ENCODE data around the gene ADCK1. TPM values are rescaled to one million over a fixed set of nuclear protein-coding genes. Genes with fewer than 3 reads are reported as not detected.

The ADCK1 gene
- total and polyA plus RNA-seq, 9 of the 15 experiments (the other 6 are each of a cell fraction or from before 2014, with no cell fraction given): 2.8 to 8.9 (median 4.3) TPM

GRCh38 chr14:77799863-77800730 is at the start of gene ADCK1 (continued):
- TF ChIP-seq BCLAF1 (IDR thresholded peaks at IDR 0.05; ENCODE audit: borderline replicate concordance in 1 of 2, control insufficient read depth in 1 of 2, low read depth in 2 of 2, low read length in 1 of 2) (no peak), RBM17 (IDR thresholded peaks at IDR 0.05; ENCODE audit: borderline replicate concordance, low read depth, low read length) (no peak), ZNF316 (IDR thresholded peaks at IDR 0.05) (no peak), STAT6 (CRISPR knock-in tag; IDR thresholded peaks at IDR 0.05) (no peak), SIN3B (IDR thresholded peaks at IDR 0.05; ENCODE audit: low read depth) (peak; percentile 86), ZNF12 (CRISPR knock-in tag; IDR thresholded peaks at IDR 0.05) (peak; percentile 75), CC2D1A (IDR thresholded peaks at IDR 0.05) (no peak), CGGBP1 (CRISPR knock-in tag; IDR thresholded peaks at IDR 0.05) (no peak), BMI1 (IDR thresholded peaks at IDR 0.05; ENCODE audit: low read length) (no peak), ZNF589 (CRISPR knock-in tag; IDR thresholded peaks at IDR 0.05; ENCODE audit: low read depth) (no peak), ZNF609 (CRISPR knock-in tag; IDR thresholded peaks at IDR 0.05; ENCODE audit: borderline replicate concordance) (no peak), DNMT1 (IDR thresholded peaks at IDR 0.05) (no peak), NR3C1 (CRISPR knock-in tag; IDR thresholded peaks at IDR 0.05) (no peak), DACH1 (IDR thresholded peaks at IDR 0.05; ENCODE audit: partially characterized antibody) (peak; percentile 13), DLX4 (CRISPR knock-in tag; IDR thresholded peaks at IDR 0.05) (no peak), SMARCA5 (IDR thresholded peaks at IDR 0.05) (no peak)

Data from K562 (cell line).